Neuronal stem cell (in vitro differentiated cells): ENCODE data around the gene TAOK3.

ENCODE experiments used
- DNase-seq: peaks from one replicate; pipeline ENCODE4 v3.0.0-alpha.2; 2013; ENCODE audit warnings: low spot score
- H2AFZ ChIP-seq: one replicate; pipeline ENCODE4 v1.6.1; 2013; ENCODE audit warnings: mild to moderate bottlenecking, low read length, inconsistent platforms
- H2AK5ac ChIP-seq: 2 replicates; pipeline ENCODE4 v1.6.1; 2013; ENCODE audit warnings: low read depth, mild to moderate bottlenecking, inconsistent platforms, low read length, moderate library complexity, mixed read lengths
- H2BK120ac ChIP-seq: 2 replicates; pipeline ENCODE4 v1.6.1; 2013; ENCODE audit warnings: low read depth, mild to moderate bottlenecking, inconsistent platforms, low read length, moderate library complexity, mixed read lengths
- H2BK12ac ChIP-seq: one replicate; pipeline ENCODE4 v1.6.1; 2013; ENCODE audit warnings: low read length, inconsistent platforms
- H2BK15ac ChIP-seq: 2 replicates; pipeline ENCODE4 v1.6.1; 2013; ENCODE audit warnings: mild to moderate bottlenecking, low read length, inconsistent platforms, mixed read lengths
- H2BK5ac ChIP-seq: one replicate; pipeline ENCODE4 v1.6.1; 2013; ENCODE audit warnings: inconsistent platforms, mild to moderate bottlenecking, low read length, moderate library complexity
- H3K14ac ChIP-seq: one replicate; pipeline ENCODE4 v1.6.1; 2013; ENCODE audit warnings: low read length, inconsistent platforms
- H3K18ac ChIP-seq: 2 replicates; pipeline ENCODE4 v1.6.1; 2013; ENCODE audit warnings: low read length, inconsistent platforms
- H3K23ac ChIP-seq: 2 replicates; pipeline ENCODE4 v1.6.1; 2013; ENCODE audit warnings: low read depth, mild to moderate bottlenecking, mixed read lengths, low read length, inconsistent platforms; ENCODE audit not compliant: poor library complexity
- H3K27ac ChIP-seq: replicated peaks from 3 replicates; pipeline ENCODE4 v1.5.1; 2013; ENCODE audit warnings: low read length, inconsistent platforms
- H3K27me3 ChIP-seq, 3 experiments: 2 replicates each; pipeline ENCODE4 v1.6.1; 2013; ENCODE audit warnings: low read length in 3 of 3, mild to moderate bottlenecking in 2 of 3, inconsistent platforms in 1 of 3, low read depth in 1 of 3, mixed read lengths in 1 of 3, moderate library complexity in 1 of 3; ENCODE audit not compliant: control insufficient read depth in 3 of 3, insufficient read depth in 3 of 3
- H3K36me3 ChIP-seq, 2 donors: replicated peaks in 1 of 2; 2 replicates each; pipeline ENCODE4 v1.6.1; 2013; ENCODE audit warnings: low read length in 2 of 2; ENCODE audit not compliant: control insufficient read depth in 2 of 2, insufficient read depth in 2 of 2
- H3K4ac ChIP-seq: 2 replicates; pipeline ENCODE4 v1.6.1; 2013; ENCODE audit warnings: inconsistent platforms, mild to moderate bottlenecking, low read length, moderate library complexity
- H3K4me1 ChIP-seq, 2 donors: 1 replicate in 1 of 2; 2 replicates in 1 of 2; pipeline ENCODE4 v1.6.1; 2013; ENCODE audit warnings: low read length in 2 of 2, low read depth in 1 of 2; ENCODE audit not compliant: control insufficient read depth in 2 of 2, insufficient read depth in 1 of 2
- H3K4me2 ChIP-seq: one replicate; pipeline ENCODE4 v1.6.1; 2013; ENCODE audit warnings: mild to moderate bottlenecking, low read length, inconsistent platforms; ENCODE audit not compliant: insufficient read depth, poor library complexity, severe bottlenecking
- H3K4me3 ChIP-seq, 2 donors: 2 replicates each; pipeline ENCODE4 v1.5.1; 2013; ENCODE audit warnings: low read length in 2 of 2, mild to moderate bottlenecking in 2 of 2, inconsistent platforms in 1 of 2, moderate library complexity in 1 of 2
- H3K79me1 ChIP-seq: one replicate; pipeline ENCODE4 v1.6.1; 2013; ENCODE audit warnings: low read depth, mild to moderate bottlenecking, inconsistent platforms, low read length, moderate library complexity
- H3K9ac ChIP-seq: one replicate; pipeline ENCODE4 v1.6.1; 2013; ENCODE audit warnings: mild to moderate bottlenecking, low read depth, low read length, inconsistent platforms; ENCODE audit not compliant: poor library complexity
- H3K9me3 ChIP-seq, 2 donors: replicated peaks in 1 of 2; 2 replicates each; pipeline versions ENCODE3 to v1.6.1; 2013; ENCODE audit warnings: low read length in 2 of 2, mild to moderate bottlenecking in 2 of 2, inconsistent platforms in 1 of 2, low read depth in 1 of 2, mixed read lengths in 1 of 2, moderate library complexity in 1 of 2; ENCODE audit not compliant: control insufficient read depth in 2 of 2, insufficient read depth in 1 of 2
- H4K8ac ChIP-seq: one replicate; pipeline ENCODE4 v1.6.1; 2013; ENCODE audit warnings: low read depth, mild to moderate bottlenecking, inconsistent platforms, low read length, moderate library complexity
- H4K91ac ChIP-seq: one replicate; pipeline ENCODE4 v1.6.1; 2013; ENCODE audit warnings: low read length, low read depth, mild to moderate bottlenecking, inconsistent platforms; ENCODE audit not compliant: poor library complexity
- WGBS, 2 donors: extraction: QIAGEN DNeasy Blood & Tissue Kit; methylation state at CpG; one replicate each; pipeline ENCODE4 v1.1.7; 2013; ENCODE audit warnings: missing lambda C conversion rate in 2 of 2, mixed read lengths in 1 of 2; ENCODE audit not compliant: insufficient read length in 2 of 2, insufficient replicate concordance in 1 of 2; ENCODE audit errors: extremely low coverage in 2 of 2; 5-methylcytosine and 5-hydroxymethylcytosine counted together

Gene TAOK3

DNA sequence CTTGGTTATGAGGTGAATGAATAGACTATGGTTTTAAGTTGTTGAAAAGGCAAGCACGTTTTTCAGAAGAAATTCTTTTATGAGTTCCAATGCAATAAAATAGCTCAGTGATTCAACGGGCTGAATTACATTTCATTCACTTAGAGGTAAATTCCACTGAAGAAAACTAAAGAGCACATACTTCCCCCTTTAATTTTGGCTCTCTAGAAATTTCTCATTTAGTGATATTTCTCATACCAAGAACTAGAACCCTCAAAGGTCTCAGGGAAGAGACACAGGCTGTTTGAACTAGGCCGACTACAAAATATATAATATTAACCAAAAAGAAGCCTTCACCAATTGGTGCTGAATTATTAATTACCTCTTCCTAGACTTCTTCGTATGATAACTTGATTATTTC, 68.6 kb downstream of the TAOK3 start:
- H4K8ac ChIP-seq = no peak overlapping the region
- no peak overlapping the region for H2BK120ac ChIP-seq
- no peak overlapping the region for H2AFZ ChIP-seq
- DNase-seq = no peak
- H3K9ac ChIP-seq = no peak overlapping the region
- no peak overlapping the region for H3K14ac ChIP-seq
- no peak overlapping the region for H4K91ac ChIP-seq
- H2BK5ac ChIP-seq = no peak overlapping the region
- H3K4ac ChIP-seq = no peak overlapping the region
- H3K4me3 ChIP-seq = no peak overlapping the region
- H3K23ac ChIP-seq = no peak overlapping the region
- H3K4me1 ChIP-seq = peaks cover 0 to 4% of the 10 kb centered on the region in 2 donors
- H3K27ac ChIP-seq = no peak overlapping the region
- no CpG with 5 or more reads among the region's 4 CpGs for WGBS, 2 donors
- H3K36me3 ChIP-seq = no peaks in the 10 kb centered on the region
- H3K4me2 ChIP-seq = no peak overlapping the region
- no peaks in the 10 kb centered on the region for H3K27me3 ChIP-seq
- H2BK15ac ChIP-seq = no peak overlapping the region
- H2AK5ac ChIP-seq = no peak overlapping the region
- H3K18ac ChIP-seq = no peak overlapping the region
- no peaks in the 10 kb centered on the region for H3K79me1 ChIP-seq
- H3K9me3 ChIP-seq = no peaks in the 10 kb centered on the region
- H2BK12ac ChIP-seq = no peak overlapping the region

DNA sequence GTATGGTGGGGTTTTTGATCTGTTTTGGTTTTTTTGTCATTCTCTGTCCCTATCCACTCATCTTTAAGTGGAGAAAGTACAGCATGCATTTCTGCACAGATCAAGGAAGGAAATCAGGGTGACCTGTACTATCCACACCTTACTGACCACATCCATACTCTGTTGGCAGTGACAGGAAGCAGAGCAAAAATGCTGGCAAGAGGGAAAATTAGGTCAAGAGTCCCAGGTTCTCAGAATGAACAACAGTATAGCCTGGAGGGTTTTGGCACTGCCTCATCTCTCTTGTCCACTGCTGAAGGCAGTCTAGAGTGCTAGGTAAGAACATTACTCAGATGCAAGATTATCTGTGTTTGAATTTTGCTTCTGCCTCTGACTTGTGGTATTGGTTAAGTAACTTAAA, 70.7 kb downstream of the TAOK3 start:
- Histone ChIP-seq H3K4me1 (peaks cover 0 to 4% of the 10 kb centered on the region in 2 donors), H2AK5ac (no peak overlapping the region), H2BK15ac (no peak overlapping the region), H2BK5ac (no peak overlapping the region), H3K23ac (no peak overlapping the region), H3K4me3 (no peak overlapping the region), H4K8ac (no peak overlapping the region), H3K14ac (no peak overlapping the region), H4K91ac (no peak overlapping the region), H3K9me3 (no peaks in the 10 kb centered on the region), H3K9ac (no peak overlapping the region), H3K4ac (no peak overlapping the region), H3K27ac (no peak overlapping the region), H3K79me1 (no peaks in the 10 kb centered on the region), H3K27me3 (no peaks in the 10 kb centered on the region), H2BK12ac (no peak overlapping the region), H3K4me2 (no peak overlapping the region), H3K36me3 (no peaks in the 10 kb centered on the region), H2AFZ (no peak overlapping the region), H2BK120ac (no peak overlapping the region), H3K18ac (no peak overlapping the region)
- no peak for DNase-seq

DNA sequence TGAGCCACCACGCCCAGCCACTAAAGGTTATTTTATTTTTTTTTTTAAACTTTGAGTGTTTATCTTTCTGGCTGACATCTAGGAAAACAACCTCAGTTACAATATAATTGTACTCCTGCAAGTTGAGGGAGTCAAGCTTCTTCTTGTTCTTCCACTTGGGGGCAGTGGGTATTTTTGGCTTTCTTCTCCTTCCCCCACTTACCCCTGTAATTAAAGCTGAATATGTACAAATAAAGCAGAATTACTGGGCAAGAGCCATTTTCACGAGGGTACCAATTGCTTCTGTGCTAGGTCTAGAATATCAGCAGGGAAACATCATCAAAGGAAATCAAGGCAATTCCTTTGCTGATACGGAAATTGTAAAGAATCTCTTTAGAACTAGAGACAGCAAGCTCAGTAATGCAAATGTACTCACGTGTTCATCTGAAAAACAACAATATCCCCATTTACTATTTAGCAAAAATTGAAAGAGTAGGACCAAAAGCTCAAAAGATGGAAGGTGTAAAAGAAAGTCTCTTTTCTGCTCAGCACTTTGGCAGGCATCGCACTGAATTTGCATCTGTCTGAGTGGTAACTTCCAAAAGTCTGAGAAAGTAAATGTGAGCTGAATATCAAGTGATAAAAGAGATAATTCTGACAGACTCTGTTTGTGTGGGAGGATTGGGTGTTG, 72.8 kb downstream of the TAOK3 start:
- Histone ChIP-seq H3K9ac (no peak overlapping the region), H3K36me3 (no peaks in the 10 kb centered on the region), H2BK12ac (no peak overlapping the region), H2BK5ac (no peak overlapping the region), H2BK15ac (no peak overlapping the region), H4K91ac (no peak overlapping the region), H3K4me2 (no peak overlapping the region), H3K4ac (no peak overlapping the region), H3K14ac (no peak overlapping the region), H3K4me1 (peaks cover 0 to 4% of the 10 kb centered on the region in 2 donors), H3K4me3 (no peak overlapping the region), H4K8ac (no peak overlapping the region), H3K79me1 (no peaks in the 10 kb centered on the region), H3K27me3 (no peaks in the 10 kb centered on the region), H2AK5ac (no peak overlapping the region), H3K27ac (no peak overlapping the region), H2BK120ac (no peak overlapping the region), H3K9me3 (no peaks in the 10 kb centered on the region), H3K18ac (no peak overlapping the region), H3K23ac (no peak overlapping the region), H2AFZ (peak overlapping the region; percentile 53)
- WGBS, 2 donors = no CpG with 5 or more reads among the region's 5 CpGs
- no peak for DNase-seq

DNA sequence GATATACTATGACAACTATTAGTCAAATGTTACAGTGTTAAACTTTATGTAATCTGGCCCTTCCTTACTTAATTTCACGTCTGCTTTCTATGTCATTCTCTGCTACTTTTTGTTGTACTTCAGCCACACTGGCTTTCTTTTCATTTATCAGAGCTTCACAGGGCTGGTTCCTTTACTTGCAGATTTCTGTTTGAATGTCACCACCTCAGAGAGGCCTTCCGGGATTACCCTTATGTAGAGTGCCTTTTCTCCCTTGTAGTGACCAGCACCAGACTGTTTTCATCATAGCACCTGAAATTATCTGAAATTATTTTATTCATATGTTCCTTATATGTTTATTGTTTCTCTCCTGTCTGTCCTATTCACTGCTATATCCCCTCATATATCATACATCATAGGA, 75.4 kb downstream of the TAOK3 start:
- no peak overlapping the region for H2AFZ ChIP-seq
- H3K9ac ChIP-seq = no peak overlapping the region
- H2AK5ac ChIP-seq = no peak overlapping the region
- H2BK120ac ChIP-seq = no peak overlapping the region
- no peak overlapping the region for H4K8ac ChIP-seq
- no peak overlapping the region for H2BK15ac ChIP-seq
- WGBS, 2 donors = no CpG with 5 or more reads among the region's 2 CpGs
- H3K36me3 ChIP-seq = no peaks in the 10 kb centered on the region
- no peak overlapping the region for H3K4ac ChIP-seq
- H3K27ac ChIP-seq = no peak overlapping the region
- peaks cover 0 to 4% of the 10 kb centered on the region in 2 donors for H3K4me1 ChIP-seq
- H3K4me2 ChIP-seq = no peak overlapping the region
- no peak overlapping the region for H3K4me3 ChIP-seq
- no peaks in the 10 kb centered on the region for H3K79me1 ChIP-seq
- no peak for DNase-seq
- H2BK12ac ChIP-seq = no peak overlapping the region
- no peak overlapping the region for H3K18ac ChIP-seq
- no peaks in the 10 kb centered on the region for H3K9me3 ChIP-seq
- H2BK5ac ChIP-seq = no peak overlapping the region
- H4K91ac ChIP-seq = no peak overlapping the region
- H3K14ac ChIP-seq = no peak overlapping the region
- H3K27me3 ChIP-seq = no peaks in the 10 kb centered on the region
- no peak overlapping the region for H3K23ac ChIP-seq
